ENCODE measurements around the gene ABCA4.

GRCh38 chr1:94081566-94082344 is 39.2 kb downstream of the ABCA4 start:
- TF ChIP-seq, protein P1, sequence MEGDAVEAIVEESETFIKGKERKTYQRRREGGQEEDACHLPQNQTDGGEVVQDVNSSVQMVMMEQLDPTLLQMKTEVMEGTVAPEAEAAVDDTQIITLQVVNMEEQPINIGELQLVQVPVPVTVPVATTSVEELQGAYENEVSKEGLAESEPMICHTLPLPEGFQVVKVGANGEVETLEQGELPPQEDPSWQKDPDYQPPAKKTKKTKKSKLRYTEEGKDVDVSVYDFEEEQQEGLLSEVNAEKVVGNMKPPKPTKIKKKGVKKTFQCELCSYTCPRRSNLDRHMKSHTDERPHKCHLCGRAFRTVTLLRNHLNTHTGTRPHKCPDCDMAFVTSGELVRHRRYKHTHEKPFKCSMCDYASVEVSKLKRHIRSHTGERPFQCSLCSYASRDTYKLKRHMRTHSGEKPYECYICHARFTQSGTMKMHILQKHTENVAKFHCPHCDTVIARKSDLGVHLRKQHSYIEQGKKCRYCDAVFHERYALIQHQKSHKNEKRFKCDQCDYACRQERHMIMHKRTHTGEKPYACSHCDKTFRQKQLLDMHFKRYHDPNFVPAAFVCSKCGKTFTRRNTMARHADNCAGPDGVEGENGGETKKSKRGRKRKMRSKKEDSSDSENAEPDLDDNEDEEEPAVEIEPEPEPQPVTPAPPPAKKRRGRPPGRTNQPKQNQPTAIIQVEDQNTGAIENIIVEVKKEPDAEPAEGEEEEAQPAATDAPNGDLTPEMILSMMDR (IDR thresholded peaks at IDR 0.05), result no peak
- TF ChIP-seq POLR2A (IDR thresholded peaks at IDR 0.05), result no peak

All from right lobe of liver (tissue), 4 donors.